ENCODE results near the gene R3HDM4. TPM values are rescaled to one million over a fixed set of nuclear protein-coding genes. Genes with fewer than 3 reads are reported as not detected.

R3HDM4 gene
- polyA plus RNA-seq (2013, experiment 1 of 2): 52.8 TPM
- polyA plus RNA-seq (2013, experiment 2 of 2): 52.4 TPM

DNA sequence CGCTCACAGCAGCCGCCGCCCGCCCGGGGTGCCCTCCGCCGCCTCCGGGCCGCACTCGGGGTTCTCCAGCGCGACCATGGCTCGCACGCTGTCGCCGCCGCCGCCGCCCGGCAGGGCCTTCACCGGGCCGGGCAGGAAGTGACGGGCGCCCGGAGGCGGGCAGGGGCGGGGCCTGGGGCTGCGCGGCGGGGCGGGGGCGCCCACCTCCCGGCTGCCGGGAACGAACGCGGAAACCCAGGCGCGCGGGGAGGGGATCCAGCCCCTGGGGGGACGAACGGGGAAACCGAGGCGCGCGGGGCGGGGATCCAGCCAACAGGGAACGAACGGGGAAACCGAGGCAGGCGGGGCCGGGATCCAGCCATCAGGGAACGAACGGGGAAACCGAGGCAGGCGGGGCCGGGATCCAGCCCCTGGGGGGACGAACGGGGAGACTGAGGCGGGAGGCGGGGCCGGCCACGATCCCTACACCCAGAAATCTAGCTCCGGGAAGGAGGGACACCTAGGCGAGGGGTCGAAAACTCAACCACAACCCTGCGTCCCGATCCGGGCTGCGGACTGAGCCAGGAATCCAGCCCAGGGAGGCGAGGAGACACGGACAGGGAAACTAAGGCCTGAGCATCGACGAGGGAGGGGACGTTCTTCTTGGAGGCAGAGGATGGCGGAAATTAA lies at the start of gene R3HDM4:
R3HDM4 (minus strand) TSS at position 140 of the 669 bp plus-strand sequence; CDS start at position 78, 62 bp downstream.
- Histone ChIP-seq H4K8ac (ENCODE audit: low read depth, low read length) (no peak within 1 kb of the TSS), H3K9me3 (replicated peaks in 1 of 2; ENCODE audit: control insufficient read depth in 2 of 2, insufficient read depth in 1 of 2, low read depth in 1 of 2, low read length in 2 of 2) (no peaks in the 10 kb centered on the region), H2BK120ac (ENCODE audit: low read depth, low read length) (no peak within 1 kb of the TSS), H3K4me3 (ENCODE audit: low read length in 2 of 2) (peak within 1 kb of the TSS; percentile 91 to 99), H3K27me3 (ENCODE audit: control insufficient read depth in 3 of 3, insufficient read depth in 3 of 3, low read depth in 1 of 3, low read length in 3 of 3) (peaks cover 0 to 18% (median 7%) of the 10 kb centered on the region in 3 experiments), H3K23ac (ENCODE audit: low read depth, low read length, poor library complexity) (peak within 1 kb of the TSS; percentile 96), H3K79me1 (ENCODE audit: low read depth, low read length) (peaks cover 10% of the 10 kb centered on the region), H2BK12ac (ENCODE audit: low read length) (no peak within 1 kb of the TSS), H3K4me2 (ENCODE audit: insufficient read depth, low read length, poor library complexity, severe bottlenecking) (peak within 1 kb of the TSS; percentile 96), H2BK5ac (ENCODE audit: low read length) (peak within 1 kb of the TSS; percentile 90), H3K4me1 (ENCODE audit: control insufficient read depth in 2 of 2, insufficient read depth in 1 of 2, low read depth in 1 of 2, low read length in 2 of 2) (peaks cover 3 to 5% of the 10 kb centered on the region in 2 donors), H4K91ac (ENCODE audit: low read depth, low read length, poor library complexity) (peak within 1 kb of the TSS; percentile 85), H3K36me3 (replicated peaks in 1 of 2; ENCODE audit: control insufficient read depth in 2 of 2, insufficient read depth in 2 of 2, low read length in 2 of 2) (peaks cover 0 to 5% of the 10 kb centered on the region in 2 donors), H3K27ac (replicated peaks; ENCODE audit: low read length) (no peak within 1 kb of the TSS), H2AK5ac (ENCODE audit: low read depth, low read length) (peak within 1 kb of the TSS; percentile 100), H2BK15ac (ENCODE audit: low read length) (no peak within 1 kb of the TSS), H3K4ac (ENCODE audit: low read length) (peak within 1 kb of the TSS; percentile 53), H2AFZ (ENCODE audit: low read length) (peak within 1 kb of the TSS; percentile 93), H3K18ac (ENCODE audit: low read length) (peak within 1 kb of the TSS; percentile 96), H3K9ac (ENCODE audit: low read depth, low read length, poor library complexity) (peak within 1 kb of the TSS; percentile 91), H3K14ac (ENCODE audit: low read length) (peak within 1 kb of the TSS; percentile 97)
- DNase-seq (ENCODE audit: low spot score): no peak
- no CpG with 5 or more reads among the region's 76 CpGs for WGBS, 2 donors (ENCODE audit: extremely low coverage in 2 of 2, insufficient read length in 2 of 2, insufficient replicate concordance in 1 of 2)

- no peak overlapping the region for H3K18ac ChIP-seq (ENCODE audit: low read length)
- no peak overlapping the region for H4K91ac ChIP-seq (ENCODE audit: low read depth, low read length, poor library complexity)
- H2AK5ac ChIP-seq (ENCODE audit: low read depth, low read length): no peak overlapping the region
- no peak overlapping the region for H3K4me2 ChIP-seq (ENCODE audit: insufficient read depth, low read length, poor library complexity, severe bottlenecking)
- H2AFZ ChIP-seq (ENCODE audit: low read length): no peak overlapping the region
- no peak overlapping the region for H2BK15ac ChIP-seq (ENCODE audit: low read length)
- peaks cover 4 to 15% of the 10 kb centered on the region in 2 donors for H3K4me1 ChIP-seq (ENCODE audit: control insufficient read depth in 2 of 2, insufficient read depth in 1 of 2, low read depth in 1 of 2, low read length in 2 of 2)
- no peak for DNase-seq (ENCODE audit: low spot score)
- H3K4ac ChIP-seq (ENCODE audit: low read length): no peak overlapping the region
- H3K23ac ChIP-seq (ENCODE audit: low read depth, low read length, poor library complexity): no peak overlapping the region
- no peak overlapping the region for H2BK12ac ChIP-seq (ENCODE audit: low read length)
- no peak overlapping the region for H3K9ac ChIP-seq (ENCODE audit: low read depth, low read length, poor library complexity)
- no CpG with 5 or more reads among the region's 14 CpGs for WGBS, 2 donors (ENCODE audit: extremely low coverage in 2 of 2, insufficient read length in 2 of 2, insufficient replicate concordance in 1 of 2)
- H3K27me3 ChIP-seq (ENCODE audit: control insufficient read depth in 3 of 3, insufficient read depth in 3 of 3, low read depth in 1 of 3, low read length in 3 of 3): no peaks in the 10 kb centered on the region
- peaks cover 10 to 20% of the 10 kb centered on the region in 2 donors for H3K9me3 ChIP-seq (replicated peaks in 1 of 2; ENCODE audit: control insufficient read depth in 2 of 2, insufficient read depth in 1 of 2, low read depth in 1 of 2, low read length in 2 of 2)
- H2BK120ac ChIP-seq (ENCODE audit: low read depth, low read length): no peak overlapping the region
- no peak overlapping the region for H4K8ac ChIP-seq (ENCODE audit: low read depth, low read length)
- H3K79me1 ChIP-seq (ENCODE audit: low read depth, low read length): peaks cover 26% of the 10 kb centered on the region
- H2BK5ac ChIP-seq (ENCODE audit: low read length): peak overlapping the region; percentile 13
- H3K14ac ChIP-seq (ENCODE audit: low read length): no peak overlapping the region
- peaks cover 49 to 81% of the 10 kb centered on the region in 2 donors for H3K36me3 ChIP-seq (replicated peaks in 1 of 2; ENCODE audit: control insufficient read depth in 2 of 2, insufficient read depth in 2 of 2, low read length in 2 of 2)
- no peak overlapping the region for H3K27ac ChIP-seq (replicated peaks; ENCODE audit: low read length)
- no peak overlapping the region for H3K4me3 ChIP-seq (ENCODE audit: low read length in 2 of 2)
These were observed 49.0 kb upstream of the R3HDM4 start for GRCh38 chr19:961866-962620.

DNA sequence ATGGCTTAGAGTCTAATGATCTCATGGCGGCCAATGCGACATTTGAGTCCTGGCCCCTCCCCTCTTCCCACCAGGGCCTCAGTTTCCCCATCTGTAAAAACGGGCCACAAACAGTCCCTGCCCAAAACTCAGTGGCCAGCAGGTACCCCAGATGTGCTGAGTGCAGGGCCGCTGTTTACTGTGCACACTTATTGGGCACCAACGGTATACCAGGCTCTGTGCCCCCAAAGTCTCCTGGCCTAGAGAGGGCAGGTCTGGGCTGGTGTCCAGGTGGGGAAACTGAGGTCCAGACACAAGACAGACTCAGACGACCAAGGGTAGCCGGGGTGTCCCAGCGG lies 47.6 kb upstream of the R3HDM4 start:
- H3K18ac ChIP-seq (ENCODE audit: low read length): peak overlapping the region; percentile 92
- H3K4me1 ChIP-seq (ENCODE audit: control insufficient read depth in 2 of 2, insufficient read depth in 1 of 2, low read depth in 1 of 2, low read length in 2 of 2): peaks cover 15 to 23% of the 10 kb centered on the region in 2 donors
- H2AK5ac ChIP-seq (ENCODE audit: low read depth, low read length): peak overlapping the region; percentile 95
- WGBS, 2 donors (ENCODE audit: extremely low coverage in 2 of 2, insufficient read length in 2 of 2, insufficient replicate concordance in 1 of 2): no CpG with 5 or more reads among the region's 8 CpGs
- peak overlapping the region; percentile 71 for H3K14ac ChIP-seq (ENCODE audit: low read length)
- no peak overlapping the region for H3K4me2 ChIP-seq (ENCODE audit: insufficient read depth, low read length, poor library complexity, severe bottlenecking)
- H3K79me1 ChIP-seq (ENCODE audit: low read depth, low read length): peaks cover 21% of the 10 kb centered on the region
- H2BK15ac ChIP-seq (ENCODE audit: low read length): peak overlapping the region; percentile 67
- peaks cover 6 to 15% of the 10 kb centered on the region in 2 donors for H3K9me3 ChIP-seq (replicated peaks in 1 of 2; ENCODE audit: control insufficient read depth in 2 of 2, insufficient read depth in 1 of 2, low read depth in 1 of 2, low read length in 2 of 2)
- H4K8ac ChIP-seq (ENCODE audit: low read depth, low read length): no peak overlapping the region
- peak overlapping the region; percentile 93 for H2BK5ac ChIP-seq (ENCODE audit: low read length)
- H2BK120ac ChIP-seq (ENCODE audit: low read depth, low read length): no peak overlapping the region
- peak overlapping the region; percentile 72 for H3K9ac ChIP-seq (ENCODE audit: low read depth, low read length, poor library complexity)
- no peaks in the 10 kb centered on the region for H3K27me3 ChIP-seq (ENCODE audit: control insufficient read depth in 3 of 3, insufficient read depth in 3 of 3, low read depth in 1 of 3, low read length in 3 of 3)
- H3K4ac ChIP-seq (ENCODE audit: low read length): no peak overlapping the region
- no peak overlapping the region for H3K27ac ChIP-seq (replicated peaks; ENCODE audit: low read length)
- peak overlapping the region; percentile 80 for H3K23ac ChIP-seq (ENCODE audit: low read depth, low read length, poor library complexity)
- no peak overlapping the region for H2AFZ ChIP-seq (ENCODE audit: low read length)
- peaks cover 41 to 68% of the 10 kb centered on the region in 2 donors for H3K36me3 ChIP-seq (replicated peaks in 1 of 2; ENCODE audit: control insufficient read depth in 2 of 2, insufficient read depth in 2 of 2, low read length in 2 of 2)
- H2BK12ac ChIP-seq (ENCODE audit: low read length): no peak overlapping the region
- DNase-seq (ENCODE audit: low spot score): no peak
- no peak overlapping the region for H3K4me3 ChIP-seq (ENCODE audit: low read length in 2 of 2)
- peak overlapping the region; percentile 85 for H4K91ac ChIP-seq (ENCODE audit: low read depth, low read length, poor library complexity)

- Histone ChIP-seq H2BK120ac (ENCODE audit: low read depth, low read length) (peak overlapping the region; percentile 97), H3K27me3 (ENCODE audit: control insufficient read depth in 3 of 3, insufficient read depth in 3 of 3, low read depth in 1 of 3, low read length in 3 of 3) (no peaks in the 10 kb centered on the region), H3K27ac (replicated peaks; ENCODE audit: low read length) (no peak overlapping the region), H3K36me3 (replicated peaks in 1 of 2; ENCODE audit: control insufficient read depth in 2 of 2, insufficient read depth in 2 of 2, low read length in 2 of 2) (peaks cover 36 to 62% of the 10 kb centered on the region in 2 donors), H3K23ac (ENCODE audit: low read depth, low read length, poor library complexity) (peak overlapping the region; percentile 80), H3K4me3 (ENCODE audit: low read length in 2 of 2) (no peak overlapping the region), H3K4me1 (ENCODE audit: control insufficient read depth in 2 of 2, insufficient read depth in 1 of 2, low read depth in 1 of 2, low read length in 2 of 2) (peaks cover 20 to 27% of the 10 kb centered on the region in 2 donors), H3K4me2 (ENCODE audit: insufficient read depth, low read length, poor library complexity, severe bottlenecking) (no peak overlapping the region), H2BK15ac (ENCODE audit: low read length) (peak overlapping the region; percentile 85), H2BK12ac (ENCODE audit: low read length) (peak overlapping the region; percentile 63), H3K9me3 (replicated peaks in 1 of 2; ENCODE audit: control insufficient read depth in 2 of 2, insufficient read depth in 1 of 2, low read depth in 1 of 2, low read length in 2 of 2) (peaks cover 6 to 11% of the 10 kb centered on the region in 2 donors), H3K9ac (ENCODE audit: low read depth, low read length, poor library complexity) (peak overlapping the region; percentile 72), H2AFZ (ENCODE audit: low read length) (no peak overlapping the region), H3K4ac (ENCODE audit: low read length) (peak overlapping the region; percentile 66), H3K79me1 (ENCODE audit: low read depth, low read length) (peaks cover 21% of the 10 kb centered on the region), H4K8ac (ENCODE audit: low read depth, low read length) (no peak overlapping the region), H2BK5ac (ENCODE audit: low read length) (peak overlapping the region; percentile 93), H2AK5ac (ENCODE audit: low read depth, low read length) (peak overlapping the region; percentile 95), H4K91ac (ENCODE audit: low read depth, low read length, poor library complexity) (no peak overlapping the region), H3K14ac (ENCODE audit: low read length) (no peak overlapping the region), H3K18ac (ENCODE audit: low read length) (peak overlapping the region; percentile 92)
- no peak for DNase-seq (ENCODE audit: low spot score)
- WGBS, 2 donors (ENCODE audit: extremely low coverage in 2 of 2, insufficient read length in 2 of 2, insufficient replicate concordance in 1 of 2): no CpG with 5 or more reads among the region's 12 CpGs
These were observed 47.0 kb upstream of the R3HDM4 start for GRCh38 chr19:960020-960419.
